RWPE2 (cell line): ENCODE results near the gene SNAP91.
"Not testable (repeated sequence)": the region's sequence is repeated elsewhere in the genome, so short reads cannot be mapped to it uniquely, and the experiment has no call there.

ENCODE experiments used
- ATAC-seq: fragments of 200-7000 bp; cut with Tn5 transposase; 3 replicates; pipeline ENCODE4 v1.9.1; 2021; ENCODE audit warnings: low read depth
- DNase-seq: peaks from one replicate; pipeline ENCODE4 v3.0.0-alpha.2; 2020; ENCODE audit warnings: low spot score
- H3K27ac ChIP-seq: fragments of 450-650 bp; 2 replicates; pipeline ENCODE4 v1.5.1; 2017; ENCODE audit warnings: mild to moderate bottlenecking; ENCODE audit not compliant: poor library complexity, severe bottlenecking
- H3K27me3 ChIP-seq: fragments of 250-450 bp; sonication (Bioruptor Pico); 2 replicates; pipeline ENCODE4 v1.5.1; 2021; ENCODE audit warnings: mild to moderate bottlenecking, moderate library complexity; ENCODE audit not compliant: insufficient read depth, poor library complexity, severe bottlenecking
- H3K36me3 ChIP-seq: fragments of 250-450 bp; sonication (Bioruptor Pico); 2 replicates; pipeline ENCODE4 v1.5.1; 2020; ENCODE audit warnings: low read depth, mild to moderate bottlenecking, moderate library complexity
- H3K4me1 ChIP-seq: fragments of 250-450 bp; sonication (Bioruptor Pico); 2 replicates; pipeline ENCODE4 v1.5.1; 2021; ENCODE audit warnings: mild to moderate bottlenecking, moderate library complexity; ENCODE audit not compliant: insufficient read depth, poor library complexity, severe bottlenecking
- H3K4me3 ChIP-seq: fragments of 250-450 bp; sonication (Bioruptor Pico); 2 replicates; pipeline ENCODE4 v1.5.1; 2021; ENCODE audit warnings: mild to moderate bottlenecking, moderate library complexity; ENCODE audit not compliant: severe bottlenecking
- H3K9me3 ChIP-seq: fragments of 250-450 bp; sonication (Bioruptor Pico); 2 replicates; pipeline ENCODE4 v1.5.1; 2021; ENCODE audit warnings: mild to moderate bottlenecking, moderate library complexity; ENCODE audit not compliant: severe bottlenecking
- TF ChIP-seq, protein P1 (sequence below): fragments of 450-650 bp; IDR thresholded peaks from one replicate; pipeline ENCODE4 v1.5.1; 2017; ENCODE audit warnings: mild to moderate bottlenecking, moderate library complexity; ENCODE audit not compliant: poor library complexity, severe bottlenecking

The SNAP91 gene

GRCh38 chr6:83592770-83593394 lies 116.0 kb downstream of the SNAP91 start:
- ATAC-seq (peak; percentile 73), DNase-seq (no peak)
- H3K4me1 ChIP-seq = no peaks in the 10 kb centered on the region
- H3K27ac ChIP-seq = no peak overlapping the region
- H3K4me3 ChIP-seq = no peak overlapping the region
- H3K27me3 ChIP-seq = no peaks in the 10 kb centered on the region
- TF ChIP-seq, protein P1, sequence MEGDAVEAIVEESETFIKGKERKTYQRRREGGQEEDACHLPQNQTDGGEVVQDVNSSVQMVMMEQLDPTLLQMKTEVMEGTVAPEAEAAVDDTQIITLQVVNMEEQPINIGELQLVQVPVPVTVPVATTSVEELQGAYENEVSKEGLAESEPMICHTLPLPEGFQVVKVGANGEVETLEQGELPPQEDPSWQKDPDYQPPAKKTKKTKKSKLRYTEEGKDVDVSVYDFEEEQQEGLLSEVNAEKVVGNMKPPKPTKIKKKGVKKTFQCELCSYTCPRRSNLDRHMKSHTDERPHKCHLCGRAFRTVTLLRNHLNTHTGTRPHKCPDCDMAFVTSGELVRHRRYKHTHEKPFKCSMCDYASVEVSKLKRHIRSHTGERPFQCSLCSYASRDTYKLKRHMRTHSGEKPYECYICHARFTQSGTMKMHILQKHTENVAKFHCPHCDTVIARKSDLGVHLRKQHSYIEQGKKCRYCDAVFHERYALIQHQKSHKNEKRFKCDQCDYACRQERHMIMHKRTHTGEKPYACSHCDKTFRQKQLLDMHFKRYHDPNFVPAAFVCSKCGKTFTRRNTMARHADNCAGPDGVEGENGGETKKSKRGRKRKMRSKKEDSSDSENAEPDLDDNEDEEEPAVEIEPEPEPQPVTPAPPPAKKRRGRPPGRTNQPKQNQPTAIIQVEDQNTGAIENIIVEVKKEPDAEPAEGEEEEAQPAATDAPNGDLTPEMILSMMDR = peak; percentile 62
- H3K36me3 ChIP-seq = no peaks in the 10 kb centered on the region
- no peaks in the 10 kb centered on the region for H3K9me3 ChIP-seq

GRCh38 chr6:83590416-83590815 lies 118.5 kb downstream of the SNAP91 start:
- no peak for DNase-seq
- H3K9me3 ChIP-seq = no peaks in the 10 kb centered on the region
- H3K4me3 ChIP-seq = no peak overlapping the region
- no peaks in the 10 kb centered on the region for H3K27me3 ChIP-seq
- no peaks in the 10 kb centered on the region for H3K36me3 ChIP-seq
- ATAC-seq = no peak
- no peak overlapping the region for H3K27ac ChIP-seq
- H3K4me1 ChIP-seq = no peaks in the 10 kb centered on the region
- TF ChIP-seq, protein P1 = no peak

DNA sequence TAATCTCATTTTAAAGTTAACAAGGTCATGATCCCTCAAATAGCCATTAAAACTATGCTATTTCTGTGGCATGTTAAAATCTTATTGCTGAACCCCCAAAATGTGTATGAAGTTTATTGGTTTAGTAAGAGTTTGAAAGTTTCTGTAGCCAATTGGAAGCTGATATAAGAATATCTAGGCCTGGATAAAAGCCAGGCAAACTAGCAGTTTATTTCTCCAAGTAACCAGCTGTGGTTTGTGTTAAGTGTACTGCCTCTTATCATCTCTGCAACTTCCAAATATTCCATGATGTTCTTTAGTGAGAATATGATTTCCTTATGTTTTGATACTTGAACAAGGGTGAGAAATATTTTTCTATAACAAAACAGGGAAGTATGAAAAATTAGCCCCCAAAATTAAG lies 119.8 kb downstream of the SNAP91 start:
- DNase-seq (no peak), ATAC-seq (no peak)
- no peak overlapping the region for H3K27ac ChIP-seq
- no peaks in the 10 kb centered on the region for H3K36me3 ChIP-seq
- no peak overlapping the region for H3K4me3 ChIP-seq
- TF ChIP-seq, protein P1 = no peak
- H3K4me1 ChIP-seq = no peaks in the 10 kb centered on the region
- no peaks in the 10 kb centered on the region for H3K9me3 ChIP-seq
- H3K27me3 ChIP-seq = no peaks in the 10 kb centered on the region

GRCh38 chr6:83578057-83578456 lies 130.8 kb downstream of the SNAP91 start:
- ATAC-seq = no peak

GRCh38 chr6:83574783-83575182 lies 134.1 kb downstream of the SNAP91 start:
- H3K36me3 ChIP-seq = no peaks in the 10 kb centered on the region
- H3K9me3 ChIP-seq = no peaks in the 10 kb centered on the region
- H3K27me3 ChIP-seq = peaks cover under 1% of the 10 kb centered on the region
- DNase-seq (no peak), ATAC-seq (no peak)
- H3K4me3 ChIP-seq = no peak overlapping the region
- H3K4me1 ChIP-seq = no peaks in the 10 kb centered on the region
- H3K27ac ChIP-seq = no peak overlapping the region
- TF ChIP-seq, protein P1 = no peak

More at GRCh38 chr6:83578057-83578456, 130.8 kb downstream of the SNAP91 start:
- H3K9me3 ChIP-seq = no peaks in the 10 kb centered on the region
- no peak for DNase-seq
- TF ChIP-seq, protein P1 = no peak
- H3K36me3 ChIP-seq = no peaks in the 10 kb centered on the region
- no peaks in the 10 kb centered on the region for H3K4me1 ChIP-seq
- no peak overlapping the region for H3K4me3 ChIP-seq
- H3K27me3 ChIP-seq = peaks cover 3% of the 10 kb centered on the region
- H3K27ac ChIP-seq = no peak overlapping the region

DNA sequence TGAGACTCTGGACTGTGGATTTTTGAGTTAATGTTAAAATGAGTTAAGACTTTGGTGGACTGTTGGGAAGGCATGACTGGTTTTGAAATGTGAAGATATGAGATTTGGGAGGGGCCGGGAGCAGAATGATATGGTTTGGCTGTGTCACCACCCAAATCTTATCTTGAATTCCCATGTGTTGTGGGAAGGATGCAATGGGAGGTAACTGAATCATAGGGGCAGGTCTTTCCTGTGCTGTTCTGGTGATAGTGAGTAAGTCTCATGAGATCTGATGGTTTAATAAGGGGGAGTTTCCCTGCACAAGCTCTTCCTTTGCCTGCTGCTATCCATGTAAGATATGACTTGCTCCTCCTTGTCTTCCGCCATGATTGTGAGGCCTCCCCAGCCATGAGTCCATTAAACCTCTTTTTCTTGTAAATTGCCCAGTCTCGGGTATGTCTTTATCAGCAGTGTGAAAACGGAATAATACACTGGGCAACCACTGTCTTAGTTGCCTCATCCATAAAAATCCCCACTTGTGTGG lies 137.2 kb downstream of the SNAP91 start:
- H3K27me3 ChIP-seq, H3K4me1 ChIP-seq, H3K27ac ChIP-seq, H3K9me3 ChIP-seq, ATAC-seq, DNase-seq, H3K4me3 ChIP-seq, H3K36me3 ChIP-seq: not testable (repeated sequence)
